K562 (cell line): Measurements from ENCODE around the gene EFNA1. TPM values are rescaled to one million over a fixed set of nuclear protein-coding genes. Genes with fewer than 3 reads are reported as not detected.

Source experiments
- ATF1 ChIP-seq, 2 experiments: fragments of 450-650 bp in 1 of 2; IDR thresholded peaks; 2 replicates each; pipeline ENCODE4 v1.6.1; 2016; ENCODE audit warnings: missing compliant biosample characterization in 1 of 2, missing genetic modification characterization in 1 of 2
- HDAC8 ChIP-seq: fragments of 450-650 bp; IDR thresholded peaks from 2 replicates; pipeline ENCODE4 v1.6.1; 2016; ENCODE audit warnings: mild to moderate bottlenecking, missing genetic modification characterization, moderate library complexity, missing compliant biosample characterization
- IRF2 ChIP-seq: sonication (generic); formaldehyde crosslinking; IDR thresholded peaks from 2 replicates; pipeline ENCODE4 v1.8.1; 2022; ENCODE audit warnings: mild to moderate bottlenecking, missing genetic modification reagents
- KDM4B ChIP-seq, 2 experiments: fragments of 450-650 bp in 1 of 2; sonication (generic) in 1 of 2; IDR thresholded peaks; 2 replicates each; pipeline ENCODE4 v1.6.1; 2016 to 2017; ENCODE audit warnings: borderline replicate concordance in 2 of 2, antibody characterized with exemption in 1 of 2, low read depth in 1 of 2, mild to moderate bottlenecking in 1 of 2
- POLR2A ChIP-seq: fragments of 450-650 bp; conservative IDR thresholded peaks from 2 replicates; pipeline ENCODE4 v1.6.1; 2016
- SNRNP70 ChIP-seq: fragments of 200-400 bp; formaldehyde crosslinking; optimal IDR thresholded peaks from 2 replicates; pipeline ENCODE3; 2017; ENCODE audit warnings: low read depth, low read length
- polyA plus RNA-seq, 8 experiments: library from polyadenylated mRNA; depleted of rRNA in 4 of 8; stranded (reverse) in 5 of 8; unstranded in 3 of 8; fragments of >200 nt; fragmentation: Nextera tagmentation in 2 of 8; fragmentation: Illumina TruSeq in 1 of 8; extraction: Ambion mirVana in 2 of 8; extraction: Trizol in 1 of 8; gene quantifications; 2 replicates each; pipeline versions ENCODE4 v1.2.1 to v1.2.3, GENCODE V29; 2011 to 2014; ENCODE audit warnings: inconsistent platforms in 1 of 8, missing spikeins in 1 of 8
- total RNA-seq, 7 experiments: library from RNA; depleted of rRNA in 6 of 7; stranded (reverse); fragments of >200 nt in 6 of 7; fragmentation: Illumina TruSeq in 2 of 7; extraction: Trizol in 2 of 7; gene quantifications; 2 replicates each; pipeline versions ENCODE4 v1.2.1 to v1.2.3, GENCODE V29; 2011 to 2021; ENCODE audit warnings: low replicate concordance in 1 of 7
- TF ChIP-seq, protein P1 (sequence below): sonication (generic); formaldehyde crosslinking; IDR thresholded peaks from 2 replicates; pipeline ENCODE4 v1.8.0; 2023; ENCODE audit warnings: mild to moderate bottlenecking, missing genetic modification reagents
- TF ChIP-seq, protein P2 (sequence below): fragments of 250-450 bp; sonication (Bioruptor Pico); IDR thresholded peaks from 2 replicates; pipeline ENCODE4 v1.8.0; 2022; ENCODE audit warnings: inconsistent platforms
- TF ChIP-seq, protein P3 (sequence below): fragments of 250-450 bp; sonication (Bioruptor Pico); IDR thresholded peaks from 2 replicates; pipeline ENCODE4 v1.5.0; 2021
- TF ChIP-seq, protein P4 (sequence below): fragments of 450-650 bp; conservative IDR thresholded peaks from 2 replicates; pipeline ENCODE4 v1.6.1; 2016; ENCODE audit warnings: missing genetic modification characterization, low read depth, mild to moderate bottlenecking, control low read depth, missing compliant biosample characterization
- TF ChIP-seq, protein P5 (sequence below): fragments of 250-450 bp; sonication (Bioruptor Pico); IDR thresholded peaks from 2 replicates; pipeline ENCODE4 v1.4.0; 2020

EFNA1 gene
- total and polyA plus RNA-seq, 9 of the 15 experiments (the other 6 are each of a cell fraction or from before 2014, with no cell fraction given): 2.1 to 9.3 (median 3.0) TPM

DNA sequence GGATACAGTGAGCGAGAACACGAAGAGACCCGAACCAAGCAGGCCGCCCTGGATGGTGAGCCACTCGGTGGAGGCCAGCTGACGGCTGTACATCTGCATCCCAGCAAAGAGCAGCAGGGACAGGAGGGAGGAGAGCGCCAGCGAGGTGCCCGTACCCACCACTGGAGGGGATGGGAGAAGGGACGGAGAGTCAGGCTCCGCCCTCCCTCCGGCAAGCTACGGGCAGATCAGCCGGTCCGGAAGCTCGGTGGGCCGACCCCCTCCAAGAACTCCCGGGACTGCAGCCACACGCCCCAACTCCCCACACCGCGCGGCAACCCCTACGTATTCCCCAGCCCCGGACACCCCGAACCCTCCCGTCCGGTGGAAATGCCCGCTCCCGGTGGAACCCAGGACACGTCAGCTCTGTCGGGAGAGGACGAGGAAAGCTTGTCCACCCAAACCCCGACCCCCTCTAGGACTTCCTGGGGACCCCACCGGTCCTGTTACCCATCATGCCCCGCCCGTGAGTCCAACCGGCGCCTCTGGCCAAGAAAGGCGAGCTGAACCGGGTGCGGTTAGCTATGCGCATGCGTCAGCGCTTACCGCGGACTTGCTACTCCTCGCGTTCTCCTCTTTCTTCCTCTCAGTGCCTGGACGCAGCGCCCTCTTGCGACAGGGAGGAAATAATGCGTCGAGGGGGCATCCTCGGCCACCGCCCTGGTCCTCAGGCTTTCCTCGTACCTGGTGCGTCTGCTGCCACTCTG lies 45.2 kb downstream of the EFNA1 start, which contains the start of gene KRTCAP2 (continued):
- TF ChIP-seq, protein P1, sequence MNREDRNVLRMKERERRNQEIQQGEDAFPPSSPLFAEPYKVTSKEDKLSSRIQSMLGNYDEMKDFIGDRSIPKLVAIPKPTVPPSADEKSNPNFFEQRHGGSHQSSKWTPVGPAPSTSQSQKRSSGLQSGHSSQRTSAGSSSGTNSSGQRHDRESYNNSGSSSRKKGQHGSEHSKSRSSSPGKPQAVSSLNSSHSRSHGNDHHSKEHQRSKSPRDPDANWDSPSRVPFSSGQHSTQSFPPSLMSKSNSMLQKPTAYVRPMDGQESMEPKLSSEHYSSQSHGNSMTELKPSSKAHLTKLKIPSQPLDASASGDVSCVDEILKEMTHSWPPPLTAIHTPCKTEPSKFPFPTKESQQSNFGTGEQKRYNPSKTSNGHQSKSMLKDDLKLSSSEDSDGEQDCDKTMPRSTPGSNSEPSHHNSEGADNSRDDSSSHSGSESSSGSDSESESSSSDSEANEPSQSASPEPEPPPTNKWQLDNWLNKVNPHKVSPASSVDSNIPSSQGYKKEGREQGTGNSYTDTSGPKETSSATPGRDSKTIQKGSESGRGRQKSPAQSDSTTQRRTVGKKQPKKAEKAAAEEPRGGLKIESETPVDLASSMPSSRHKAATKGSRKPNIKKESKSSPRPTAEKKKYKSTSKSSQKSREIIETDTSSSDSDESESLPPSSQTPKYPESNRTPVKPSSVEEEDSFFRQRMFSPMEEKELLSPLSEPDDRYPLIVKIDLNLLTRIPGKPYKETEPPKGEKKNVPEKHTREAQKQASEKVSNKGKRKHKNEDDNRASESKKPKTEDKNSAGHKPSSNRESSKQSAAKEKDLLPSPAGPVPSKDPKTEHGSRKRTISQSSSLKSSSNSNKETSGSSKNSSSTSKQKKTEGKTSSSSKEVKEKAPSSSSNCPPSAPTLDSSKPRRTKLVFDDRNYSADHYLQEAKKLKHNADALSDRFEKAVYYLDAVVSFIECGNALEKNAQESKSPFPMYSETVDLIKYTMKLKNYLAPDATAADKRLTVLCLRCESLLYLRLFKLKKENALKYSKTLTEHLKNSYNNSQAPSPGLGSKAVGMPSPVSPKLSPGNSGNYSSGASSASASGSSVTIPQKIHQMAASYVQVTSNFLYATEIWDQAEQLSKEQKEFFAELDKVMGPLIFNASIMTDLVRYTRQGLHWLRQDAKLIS: 0 out of 2 replicates have a peak, but pooled peaks have one; percentile 67
- no peak for TF ChIP-seq IRF2 (CRISPR knock-in tag)
- TF ChIP-seq, protein P2, sequence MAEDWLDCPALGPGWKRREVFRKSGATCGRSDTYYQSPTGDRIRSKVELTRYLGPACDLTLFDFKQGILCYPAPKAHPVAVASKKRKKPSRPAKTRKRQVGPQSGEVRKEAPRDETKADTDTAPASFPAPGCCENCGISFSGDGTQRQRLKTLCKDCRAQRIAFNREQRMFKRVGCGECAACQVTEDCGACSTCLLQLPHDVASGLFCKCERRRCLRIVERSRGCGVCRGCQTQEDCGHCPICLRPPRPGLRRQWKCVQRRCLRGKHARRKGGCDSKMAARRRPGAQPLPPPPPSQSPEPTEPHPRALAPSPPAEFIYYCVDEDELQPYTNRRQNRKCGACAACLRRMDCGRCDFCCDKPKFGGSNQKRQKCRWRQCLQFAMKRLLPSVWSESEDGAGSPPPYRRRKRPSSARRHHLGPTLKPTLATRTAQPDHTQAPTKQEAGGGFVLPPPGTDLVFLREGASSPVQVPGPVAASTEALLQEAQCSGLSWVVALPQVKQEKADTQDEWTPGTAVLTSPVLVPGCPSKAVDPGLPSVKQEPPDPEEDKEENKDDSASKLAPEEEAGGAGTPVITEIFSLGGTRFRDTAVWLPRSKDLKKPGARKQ (CRISPR knock-in tag): no peak
- TF ChIP-seq, protein P3, sequence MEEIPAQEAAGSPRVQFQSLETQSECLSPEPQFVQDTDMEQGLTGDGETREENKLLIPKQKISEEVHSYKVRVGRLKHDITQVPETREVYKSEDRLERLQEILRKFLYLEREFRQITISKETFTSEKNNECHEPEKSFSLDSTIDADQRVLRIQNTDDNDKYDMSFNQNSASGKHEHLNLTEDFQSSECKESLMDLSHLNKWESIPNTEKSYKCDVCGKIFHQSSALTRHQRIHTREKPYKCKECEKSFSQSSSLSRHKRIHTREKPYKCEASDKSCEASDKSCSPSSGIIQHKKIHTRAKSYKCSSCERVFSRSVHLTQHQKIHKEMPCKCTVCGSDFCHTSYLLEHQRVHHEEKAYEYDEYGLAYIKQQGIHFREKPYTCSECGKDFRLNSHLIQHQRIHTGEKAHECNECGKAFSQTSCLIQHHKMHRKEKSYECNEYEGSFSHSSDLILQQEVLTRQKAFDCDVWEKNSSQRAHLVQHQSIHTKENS (CRISPR knock-in tag): no peak
- TF ChIP-seq SNRNP70: no peak
- TF ChIP-seq, protein P4, sequence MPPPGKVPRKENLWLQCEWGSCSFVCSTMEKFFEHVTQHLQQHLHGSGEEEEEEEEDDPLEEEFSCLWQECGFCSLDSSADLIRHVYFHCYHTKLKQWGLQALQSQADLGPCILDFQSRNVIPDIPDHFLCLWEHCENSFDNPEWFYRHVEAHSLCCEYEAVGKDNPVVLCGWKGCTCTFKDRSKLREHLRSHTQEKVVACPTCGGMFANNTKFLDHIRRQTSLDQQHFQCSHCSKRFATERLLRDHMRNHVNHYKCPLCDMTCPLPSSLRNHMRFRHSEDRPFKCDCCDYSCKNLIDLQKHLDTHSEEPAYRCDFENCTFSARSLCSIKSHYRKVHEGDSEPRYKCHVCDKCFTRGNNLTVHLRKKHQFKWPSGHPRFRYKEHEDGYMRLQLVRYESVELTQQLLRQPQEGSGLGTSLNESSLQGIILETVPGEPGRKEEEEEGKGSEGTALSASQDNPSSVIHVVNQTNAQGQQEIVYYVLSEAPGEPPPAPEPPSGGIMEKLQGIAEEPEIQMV: peak; percentile 97
- TF ChIP-seq, protein P5, sequence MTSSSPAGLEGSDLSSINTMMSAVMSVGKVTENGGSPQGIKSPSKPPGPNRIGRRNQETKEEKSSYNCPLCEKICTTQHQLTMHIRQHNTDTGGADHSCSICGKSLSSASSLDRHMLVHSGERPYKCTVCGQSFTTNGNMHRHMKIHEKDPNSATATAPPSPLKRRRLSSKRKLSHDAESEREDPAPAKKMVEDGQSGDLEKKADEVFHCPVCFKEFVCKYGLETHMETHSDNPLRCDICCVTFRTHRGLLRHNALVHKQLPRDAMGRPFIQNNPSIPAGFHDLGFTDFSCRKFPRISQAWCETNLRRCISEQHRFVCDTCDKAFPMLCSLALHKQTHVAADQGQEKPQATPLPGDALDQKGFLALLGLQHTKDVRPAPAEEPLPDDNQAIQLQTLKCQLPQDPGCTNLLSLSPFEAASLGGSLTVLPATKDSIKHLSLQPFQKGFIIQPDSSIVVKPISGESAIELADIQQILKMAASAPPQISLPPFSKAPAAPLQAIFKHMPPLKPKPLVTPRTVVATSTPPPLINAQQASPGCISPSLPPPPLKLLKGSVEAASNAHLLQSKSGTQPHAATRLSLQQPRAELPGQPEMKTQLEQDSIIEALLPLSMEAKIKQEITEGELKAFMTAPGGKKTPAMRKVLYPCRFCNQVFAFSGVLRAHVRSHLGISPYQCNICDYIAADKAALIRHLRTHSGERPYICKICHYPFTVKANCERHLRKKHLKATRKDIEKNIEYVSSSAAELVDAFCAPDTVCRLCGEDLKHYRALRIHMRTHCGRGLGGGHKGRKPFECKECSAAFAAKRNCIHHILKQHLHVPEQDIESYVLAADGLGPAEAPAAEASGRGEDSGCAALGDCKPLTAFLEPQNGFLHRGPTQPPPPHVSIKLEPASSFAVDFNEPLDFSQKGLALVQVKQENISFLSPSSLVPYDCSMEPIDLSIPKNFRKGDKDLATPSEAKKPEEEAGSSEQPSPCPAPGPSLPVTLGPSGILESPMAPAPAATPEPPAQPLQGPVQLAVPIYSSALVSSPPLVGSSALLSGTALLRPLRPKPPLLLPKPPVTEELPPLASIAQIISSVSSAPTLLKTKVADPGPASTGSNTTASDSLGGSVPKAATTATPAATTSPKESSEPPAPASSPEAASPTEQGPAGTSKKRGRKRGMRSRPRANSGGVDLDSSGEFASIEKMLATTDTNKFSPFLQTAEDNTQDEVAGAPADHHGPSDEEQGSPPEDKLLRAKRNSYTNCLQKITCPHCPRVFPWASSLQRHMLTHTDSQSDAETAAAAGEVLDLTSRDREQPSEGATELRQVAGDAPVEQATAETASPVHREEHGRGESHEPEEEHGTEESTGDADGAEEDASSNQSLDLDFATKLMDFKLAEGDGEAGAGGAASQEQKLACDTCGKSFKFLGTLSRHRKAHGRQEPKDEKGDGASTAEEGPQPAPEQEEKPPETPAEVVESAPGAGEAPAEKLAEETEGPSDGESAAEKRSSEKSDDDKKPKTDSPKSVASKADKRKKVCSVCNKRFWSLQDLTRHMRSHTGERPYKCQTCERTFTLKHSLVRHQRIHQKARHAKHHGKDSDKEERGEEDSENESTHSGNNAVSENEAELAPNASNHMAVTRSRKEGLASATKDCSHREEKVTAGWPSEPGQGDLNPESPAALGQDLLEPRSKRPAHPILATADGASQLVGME (CRISPR knock-in tag): no peak
- no peak for TF ChIP-seq ATF1 (CRISPR knock-in tag; IDR thresholded peaks at IDR 0.05)
- peak; percentile 50 for TF ChIP-seq ATF1 (tag; IDR thresholded peaks at IDR 0.05)
- no peak for TF ChIP-seq HDAC8 (tag)
- no peak for TF ChIP-seq KDM4B (IDR thresholded peaks at IDR 0.05; ENCODE audit: borderline replicate concordance in 2 of 2, low read depth in 1 of 2)
- TF ChIP-seq POLR2A: peak; percentile 93
